HG03460 (cell line): Measurements from ENCODE around the gene PCDHA12.
"Not testable (repeated sequence)": the region's sequence is repeated elsewhere in the genome, so short reads cannot be mapped to it uniquely, and the experiment has no call there.

Source experiments
- ATAC-seq: cut with Tn5 transposase; IDR thresholded peaks from one replicate; pipeline ENCODE4 v1.9.1; 2021; ENCODE audit not compliant: unreplicated experiment

Gene PCDHA12

GRCh38 chr5:140857987-140858240, 17.2 kb upstream of the PCDHA12 start:
- no peak for ATAC-seq

- no peak for ATAC-seq
Measured at GRCh38 chr5:140862441-140863295, 12.4 kb upstream of the PCDHA12 start.

GRCh38 chr5:140868721-140869554, 6.2 kb upstream of the PCDHA12 start, which contains the start of gene PCDHA11:
PCDHA11 (plus strand) TSS chr5:140868957; CDS start chr5:140869104, 147 bp downstream.
- no peak for ATAC-seq

GRCh38 chr5:140869555-140869886, 5.6 kb upstream of the PCDHA12 start:
- no peak for ATAC-seq

GRCh38 chr5:140870221-140871201, 4.6 kb upstream of the PCDHA12 start:
- no peak for ATAC-seq

- ATAC-seq: not testable (repeated sequence)
Measured at GRCh38 chr5:140876541-140877261, 1.6 kb downstream of the PCDHA12 start.

- ATAC-seq: no peak
Measured at GRCh38 chr5:140877262-140877581, 2.1 kb downstream of the PCDHA12 start.

- no peak for ATAC-seq
Measured at GRCh38 chr5:140881889-140882590, 6.9 kb downstream of the PCDHA12 start, which contains the start of gene PCDHA13. PCDHA13 (plus strand) TSS chr5:140882124; CDS start chr5:140882269, 145 bp downstream.

GRCh38 chr5:140882591-140882899, 7.4 kb downstream of the PCDHA12 start:
- no peak for ATAC-seq

- no peak for ATAC-seq
Measured at GRCh38 chr5:140883373-140883772, 8.3 kb downstream of the PCDHA12 start.

GRCh38 chr5:140883927-140884697, 9.0 kb downstream of the PCDHA12 start:
- ATAC-seq: no peak

GRCh38 chr5:140916325-140916724, 41.2 kb downstream of the PCDHA12 start:
- ATAC-seq: no peak

- ATAC-seq: no peak
Measured at GRCh38 chr5:140923601-140924000, 48.5 kb downstream of the PCDHA12 start.

- no peak for ATAC-seq
Measured at GRCh38 chr5:140925806-140926442, 50.8 kb downstream of the PCDHA12 start, which contains the start of gene PCDHAC1. PCDHAC1 (plus strand) TSS chr5:140926299; CDS start chr5:140926893, 594 bp downstream.

- ATAC-seq: no peak
Measured at GRCh38 chr5:140926443-140927227, 51.5 kb downstream of the PCDHA12 start.

- ATAC-seq: no peak
Measured at GRCh38 chr5:140927228-140927573, 52.1 kb downstream of the PCDHA12 start.
